SK-N-SH treated with all-trans-retinoic acid at 6 μM for 48 hours (cell line): ENCODE data around the gene CR1.

Experiments
- CSRNP3 ChIP-seq: fragments of 250-450 bp; sonication (Bioruptor Pico); IDR thresholded peaks from 2 replicates; pipeline ENCODE4 v1.5.1; 2021; ENCODE audit warnings: mild to moderate bottlenecking, moderate library complexity
- ESRRG ChIP-seq: fragments of 250-450 bp; sonication (Bioruptor Pico); IDR thresholded peaks from 2 replicates; pipeline ENCODE4 v1.6.1; 2021; ENCODE audit warnings: mild to moderate bottlenecking
- GLIS3 ChIP-seq: fragments of 250-450 bp; sonication (Bioruptor Pico); IDR thresholded peaks from 2 replicates; pipeline ENCODE4 v1.5.0; 2020; ENCODE audit warnings: mild to moderate bottlenecking, moderate library complexity
- SNAI2 ChIP-seq: fragments of 250-450 bp; sonication (Bioruptor Pico); IDR thresholded peaks from 2 replicates; pipeline ENCODE4 v1.5.0; 2020; ENCODE audit warnings: mild to moderate bottlenecking, moderate library complexity

DNA sequence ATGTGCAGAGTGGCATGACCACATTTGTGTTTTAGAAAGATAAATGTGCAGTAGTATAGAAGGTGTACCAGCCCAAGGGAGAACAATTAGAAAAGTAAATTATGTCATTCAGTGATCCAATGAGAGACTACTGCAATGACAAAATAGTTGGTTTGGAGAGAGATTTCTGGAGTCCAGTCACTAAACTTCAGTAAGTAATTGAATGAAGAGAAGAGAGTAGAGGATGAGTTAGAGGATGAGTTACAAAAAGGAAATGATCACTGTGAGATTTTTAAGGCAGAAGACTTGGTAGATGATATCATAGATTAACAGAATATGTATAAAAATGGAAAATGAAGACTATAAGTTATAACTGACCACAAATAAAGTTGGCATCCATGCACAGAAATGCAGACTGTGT lies 33.4 kb upstream of the CR1 start:
- TF ChIP-seq ESRRG (CRISPR knock-in tag): no peak
- TF ChIP-seq GLIS3: no peak
- no peak for TF ChIP-seq CSRNP3 (CRISPR knock-in tag)
- TF ChIP-seq SNAI2 (CRISPR knock-in tag): no peak
